Dermis blood vessel endothelial cell (primary cell): Measurements from ENCODE around the gene ARPC4. TPM values are rescaled to one million over a fixed set of nuclear protein-coding genes. Genes with fewer than 3 reads are reported as not detected.

Experiments used
- DNase-seq: peaks from one replicate; pipeline ENCODE4 v3.0.0; 2010
- total RNA-seq: library from RNA; depleted of rRNA; stranded (reverse); fragments of >200 nt; gene quantifications from 2 replicates; pipeline ENCODE4 v1.2.3, GENCODE V29; 2014

Gene ARPC4
- total RNA-seq, result 210 and 309 TPM in 2 replicates

DNA sequence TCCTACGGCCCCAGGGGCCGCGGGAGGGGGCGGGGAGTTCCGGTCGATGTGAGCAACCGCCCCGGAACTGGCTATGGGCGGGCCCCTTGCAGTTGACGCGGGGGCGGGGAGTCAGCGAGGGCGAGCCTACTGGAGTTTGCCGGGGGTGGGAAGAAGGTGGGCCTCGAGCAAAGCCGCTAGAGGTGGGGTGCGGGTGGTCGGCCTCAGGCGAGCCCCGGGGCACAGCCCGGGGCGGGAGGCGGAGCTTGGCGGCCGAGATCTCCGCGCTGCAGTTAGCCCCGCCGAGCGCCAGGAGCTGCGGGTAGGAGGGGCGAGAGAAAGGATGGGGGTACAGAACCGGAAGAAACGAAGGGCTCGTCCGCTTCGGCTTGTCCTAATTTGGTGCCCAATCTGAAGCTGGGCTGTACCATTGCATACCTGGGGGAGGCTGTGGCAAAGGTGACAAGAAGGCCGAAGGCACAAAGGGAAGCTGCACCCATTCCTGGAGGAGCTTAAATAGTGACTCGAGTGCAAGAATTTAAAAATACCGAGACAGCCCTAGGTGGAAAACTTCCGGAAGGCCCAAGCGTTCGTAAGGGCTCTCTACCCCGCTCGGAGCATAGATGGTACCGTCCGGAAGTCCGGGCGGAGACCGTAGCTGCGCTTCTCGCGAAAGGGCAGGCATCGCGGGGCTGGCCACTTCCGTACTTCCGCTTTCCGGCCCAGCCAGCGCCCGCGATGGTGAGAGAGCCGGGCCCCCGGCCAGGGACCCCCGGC lies at the start of gene ARPC4, which contains the start of gene TADA3:
Gene ARPC4, plus strand, starts transcription at position 678 of the 756 bp plus-strand sequence. Its CDS starts 40 bp downstream, at position 718.
Gene TADA3, minus strand, starts transcription at position 69 of the 756 bp plus-strand sequence. CDS start 1,007 bp downstream, outside the sequence.
- DNase-seq, result peak; percentile 96

DNA sequence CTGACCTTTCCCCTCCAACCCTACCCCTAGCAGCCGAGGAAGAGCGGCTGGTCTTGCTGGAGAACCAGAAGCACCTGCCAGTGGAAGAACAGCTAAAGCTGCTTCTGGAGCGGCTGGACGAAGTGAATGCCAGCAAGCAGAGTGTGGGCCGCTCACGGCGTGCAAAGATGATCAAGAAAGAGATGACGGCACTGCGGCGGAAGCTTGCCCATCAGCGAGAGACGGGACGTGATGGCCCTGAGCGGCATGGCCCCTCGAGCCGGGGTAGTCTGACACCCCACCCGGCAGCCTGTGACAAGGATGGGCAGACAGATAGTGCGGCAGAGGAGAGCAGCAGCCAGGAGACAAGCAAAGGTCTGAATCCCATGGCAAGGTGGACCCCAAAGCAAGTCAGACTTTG lies 49.3 kb upstream of the ARPC4 start:
- DNase-seq, result no peak

DNA sequence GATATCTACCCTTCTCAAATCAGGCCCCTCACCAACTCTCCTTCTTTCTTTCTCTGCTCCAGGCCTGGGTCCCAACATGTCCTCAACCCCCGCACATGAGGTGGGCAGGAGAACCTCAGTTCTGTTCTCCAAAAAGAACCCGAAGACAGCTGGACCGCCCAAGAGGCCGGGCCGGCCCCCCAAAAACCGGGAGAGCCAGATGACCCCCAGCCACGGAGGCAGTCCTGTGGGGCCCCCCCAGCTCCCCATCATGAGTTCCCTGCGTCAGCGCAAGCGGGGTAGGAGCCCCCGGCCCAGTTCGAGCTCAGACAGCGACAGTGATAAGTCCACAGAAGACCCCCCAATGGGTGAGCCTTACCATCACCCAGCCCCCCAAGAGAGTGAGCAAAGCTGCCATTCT lies 48.7 kb upstream of the ARPC4 start:
- no peak for DNase-seq

GRCh38 chr3:9745521-9745920 lies 47.4 kb upstream of the ARPC4 start:
- no peak for DNase-seq

- peak; percentile 83 for DNase-seq
These were observed 46.6 kb upstream of the ARPC4 start for GRCh38 chr3:9746330-9746729.

DNA sequence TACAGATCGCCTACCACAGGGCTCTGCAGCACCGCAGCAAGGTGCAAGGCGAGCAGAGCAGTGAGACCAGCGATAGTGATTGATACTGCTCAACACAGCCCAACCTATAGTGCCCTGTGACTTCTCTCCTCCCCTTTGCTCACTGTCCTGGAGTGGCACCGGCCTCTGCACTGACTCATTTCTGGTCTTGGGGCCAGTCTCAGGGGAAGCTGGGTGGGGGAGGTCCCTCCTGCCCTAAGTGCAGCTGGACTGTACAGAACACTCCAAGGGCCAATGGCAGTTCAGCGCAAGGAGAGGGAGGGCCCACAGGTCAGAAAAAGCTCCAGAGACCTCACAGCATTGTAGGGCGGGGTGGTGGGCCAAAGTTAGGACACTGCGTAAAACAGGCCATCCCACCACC lies 45.6 kb upstream of the ARPC4 start:
- DNase-seq, result peak; percentile 77

GRCh38 chr3:9748031-9748430 lies 44.9 kb upstream of the ARPC4 start:
- DNase-seq, result no peak

DNA sequence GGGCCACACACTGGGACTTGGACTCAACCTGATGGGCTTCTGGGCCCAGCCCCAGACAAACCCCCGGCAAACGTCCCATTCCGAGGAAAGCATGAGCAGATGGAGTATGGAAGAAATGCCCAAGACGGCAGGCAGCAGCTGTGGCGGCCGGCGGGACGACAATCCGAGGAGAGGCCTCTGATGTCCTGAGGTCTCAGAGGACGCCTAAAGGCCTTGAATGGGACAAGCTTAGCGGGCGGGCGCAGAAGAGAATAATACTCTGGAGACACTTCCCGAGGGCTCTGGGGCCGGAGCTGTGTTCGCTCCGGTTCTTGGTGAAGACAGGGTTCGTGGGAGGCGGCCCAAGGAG lies 43.6 kb upstream of the ARPC4 start:
- DNase-seq, result no peak

DNA sequence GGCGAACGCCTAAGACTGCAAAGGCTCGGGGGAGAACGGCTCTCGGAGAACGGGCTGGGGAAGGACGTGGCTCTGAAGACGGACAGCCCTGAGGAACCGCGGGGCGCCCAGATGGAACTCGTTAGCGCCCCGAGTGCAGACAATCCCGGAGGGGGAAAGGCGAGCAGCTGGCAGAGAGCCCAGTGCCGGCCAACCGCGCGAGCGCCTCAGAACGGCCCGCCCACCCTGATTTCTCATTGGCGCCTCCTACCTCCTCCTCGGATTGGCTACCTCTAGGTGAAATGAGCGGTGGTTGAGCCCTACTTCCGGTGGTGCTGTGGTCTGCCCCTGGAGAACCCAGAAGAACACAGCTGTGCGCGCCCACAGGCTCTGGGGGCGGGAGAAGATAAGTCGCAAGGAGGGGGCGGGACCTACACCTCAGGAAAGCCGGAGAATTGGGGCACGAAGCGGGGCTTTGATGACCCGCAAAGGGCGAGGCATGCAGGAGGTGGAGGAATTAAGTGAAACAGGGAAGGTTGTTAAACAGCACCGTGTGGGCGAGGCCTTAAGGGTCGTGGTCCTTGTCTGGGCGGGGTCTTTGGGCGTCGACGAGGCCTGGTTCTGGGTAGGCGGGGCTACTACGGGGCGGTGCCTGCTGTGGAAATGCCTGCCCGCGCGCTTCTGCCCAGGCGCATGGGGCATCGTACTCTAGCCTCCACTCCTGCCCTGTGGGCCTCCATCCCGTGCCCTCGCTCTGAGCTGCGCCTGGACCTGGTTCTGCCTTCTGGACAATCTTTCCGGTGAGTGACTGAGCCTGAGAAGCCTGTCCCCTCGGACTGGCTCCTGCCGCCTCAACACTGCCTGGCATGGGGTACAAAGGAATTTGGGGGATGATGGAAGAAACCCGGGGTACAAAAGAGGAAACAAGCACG lies 43.0 kb upstream of the ARPC4 start, which contains the start of gene OGG1:
Gene OGG1, plus strand, starts transcription at position 308 of the 911 bp plus-strand sequence. Its CDS starts 335 bp downstream, at position 643.
- peak; percentile 98 for DNase-seq

- DNase-seq, result peak; percentile 17
These were observed 42.1 kb upstream of the ARPC4 start for GRCh38 chr3:9750556-9751411.

GRCh38 chr3:9754678-9755077 lies 38.2 kb upstream of the ARPC4 start:
- DNase-seq, result peak; percentile 51

GRCh38 chr3:9757427-9757826 lies 35.5 kb upstream of the ARPC4 start:
- no peak for DNase-seq

- no peak for DNase-seq
These were observed 31.9 kb upstream of the ARPC4 start for GRCh38 chr3:9760779-9761505.

- no peak for DNase-seq
These were observed 31.0 kb upstream of the ARPC4 start for GRCh38 chr3:9761919-9762318.

- DNase-seq, result no peak
These were observed 30.0 kb upstream of the ARPC4 start for GRCh38 chr3:9762871-9763270.

DNA sequence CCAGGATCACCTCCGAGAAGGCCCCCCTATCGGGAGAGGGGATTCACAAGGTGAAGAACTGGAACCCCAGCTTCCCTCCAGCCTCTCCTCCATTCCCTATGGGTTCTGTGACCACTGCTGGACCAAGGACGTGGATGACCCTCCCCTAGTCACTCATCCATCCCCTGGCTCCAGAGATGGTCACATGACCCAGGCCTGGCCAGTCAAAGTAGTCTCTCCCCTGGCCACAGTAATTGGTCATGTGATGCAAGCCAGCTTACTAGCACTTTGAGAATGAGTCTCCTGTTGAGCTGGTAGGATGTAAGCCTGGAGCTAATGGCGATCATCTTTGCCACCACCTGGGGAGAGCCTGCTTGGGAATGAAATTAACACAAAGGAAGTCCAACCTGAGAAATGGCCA lies 27.0 kb upstream of the ARPC4 start:
- no peak for DNase-seq

DNA sequence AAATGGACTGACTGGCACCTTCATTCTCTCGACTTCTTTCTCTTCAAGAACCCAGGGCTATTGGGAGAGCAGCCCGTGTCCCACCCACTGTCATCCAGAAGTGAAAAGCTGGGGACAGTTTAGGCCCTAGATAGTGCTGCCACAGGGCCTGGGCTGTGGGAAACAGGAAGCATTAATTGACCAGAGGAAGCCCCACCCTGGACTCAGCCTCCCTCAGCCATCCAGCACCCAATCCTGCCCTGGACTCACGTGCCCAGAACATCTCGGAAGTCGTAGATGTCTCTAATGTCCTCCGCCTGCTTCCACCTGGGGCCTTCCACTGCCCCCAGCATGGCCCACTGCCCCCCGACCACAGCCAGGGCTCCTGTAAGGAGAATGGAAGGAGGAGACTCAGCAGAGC lies 25.5 kb upstream of the ARPC4 start:
- peak; percentile 19 for DNase-seq

DNA sequence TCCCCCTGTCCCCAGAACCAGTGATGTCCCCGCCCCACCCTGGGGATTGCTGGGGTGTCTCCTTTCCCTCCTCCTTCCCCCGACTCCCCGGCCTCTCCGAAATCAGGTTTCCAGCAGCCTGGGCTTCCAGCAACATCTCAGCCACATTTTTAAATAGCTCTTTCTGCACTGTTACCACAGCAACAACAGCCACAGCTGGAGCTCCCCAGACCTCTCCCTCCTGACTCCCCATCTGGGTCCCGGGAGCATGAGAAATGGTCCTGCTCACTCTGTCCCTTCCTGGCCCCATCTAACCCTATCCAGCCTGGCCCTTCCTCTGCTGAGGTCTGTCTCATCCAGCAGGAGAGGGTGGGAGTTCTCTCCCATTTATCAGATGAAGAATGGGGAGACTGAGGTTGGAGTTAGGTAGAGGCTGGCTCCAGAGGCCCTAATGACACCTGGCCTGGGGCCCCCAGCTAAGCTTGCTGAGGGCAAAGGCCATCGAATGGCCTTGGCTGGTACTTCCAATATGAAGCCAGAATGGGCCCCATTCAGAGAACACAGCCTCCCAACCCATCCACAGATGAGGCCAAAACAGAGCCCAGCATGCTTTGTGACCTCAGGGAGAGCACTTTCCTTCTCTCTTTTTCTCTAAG lies 24.6 kb upstream of the ARPC4 start:
- no peak for DNase-seq

- DNase-seq, result peak; percentile 11
These were observed 23.9 kb upstream of the ARPC4 start for GRCh38 chr3:9769012-9769411.

DNA sequence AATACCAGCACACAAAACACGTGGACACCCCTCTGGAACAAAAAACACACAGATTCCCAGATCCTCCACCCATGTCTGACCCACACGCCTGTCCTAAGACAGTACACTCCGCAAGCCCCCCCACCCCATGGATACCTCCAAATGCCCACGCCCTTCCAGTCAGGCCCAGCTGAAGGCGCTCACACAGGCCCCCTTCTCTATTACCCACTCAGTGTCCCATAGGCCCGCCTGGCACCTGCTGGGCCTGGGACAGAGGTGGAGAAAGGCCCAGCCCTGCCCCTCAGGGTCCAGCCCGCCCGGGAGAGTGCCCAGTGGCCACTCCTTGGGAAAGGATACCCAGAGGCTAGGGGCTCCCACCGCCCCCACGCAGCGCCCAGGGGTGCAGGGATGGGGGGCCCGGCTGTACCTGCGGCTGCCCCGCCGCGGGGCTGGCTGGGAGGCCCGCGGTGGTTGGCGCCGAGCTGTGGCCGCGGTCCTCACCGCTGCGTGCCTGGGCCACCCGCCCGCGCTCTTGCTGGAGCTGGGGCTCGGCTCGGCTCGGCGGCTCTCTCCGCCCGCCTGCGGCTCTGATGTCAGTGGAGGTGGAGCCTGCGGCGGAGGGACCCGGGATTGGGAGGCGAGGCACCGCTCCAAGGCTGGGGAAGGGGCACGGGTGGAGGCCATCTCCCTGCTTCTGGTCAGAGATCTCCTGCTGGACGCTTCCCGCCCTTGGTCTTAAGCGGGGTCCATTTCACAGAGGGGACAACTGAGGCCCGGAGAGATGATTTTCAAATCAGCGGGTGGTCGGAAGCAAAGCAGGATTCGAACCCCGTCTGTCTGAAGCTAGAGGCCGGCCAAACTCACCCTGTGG lies 23.2 kb upstream of the ARPC4 start, which contains the start of gene CAMK1:
Gene CAMK1, minus strand, starts transcription at position 522 of the 850 bp plus-strand sequence. CDS start 2,198 bp downstream, outside the sequence.
- DNase-seq, result peak; percentile 77
